ENCODE measurements around the gene RIPOR1.

The RIPOR1 gene

DNA sequence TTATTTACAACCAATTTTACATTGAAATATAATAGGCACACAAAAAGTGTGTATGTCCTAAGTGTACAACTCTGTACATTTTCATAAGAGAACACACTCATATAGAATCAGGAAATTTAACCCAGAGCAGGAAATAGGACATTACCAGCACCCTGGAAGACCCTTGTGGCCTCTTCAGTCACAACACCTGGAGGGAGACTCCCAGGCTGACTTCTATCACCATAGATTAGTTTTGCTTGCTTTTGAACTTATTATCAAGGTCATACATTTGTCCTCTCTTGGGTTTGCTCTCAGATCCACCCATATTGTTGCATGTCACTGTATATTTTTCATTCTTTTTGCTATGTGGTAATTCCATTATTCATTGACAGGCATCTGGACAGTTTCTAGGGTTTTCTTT is 5.8 kb downstream of the RIPOR1 start:
- Histone ChIP-seq H2BK5ac (ENCODE audit: low read depth, low read length, poor library complexity, severe bottlenecking) (no peak overlapping the region), H2AK5ac (ENCODE audit: low read length, severe bottlenecking) (no peak overlapping the region), H3K9ac (ENCODE audit: low read length) (no peak overlapping the region), H3K27ac (ENCODE audit: low read length, poor library complexity, severe bottlenecking) (no peak overlapping the region), H2AFZ (ENCODE audit: low read depth, low read length) (no peak overlapping the region), H4K8ac (ENCODE audit: low read length) (no peak overlapping the region), H3K36me3 (ENCODE audit: control insufficient read depth in 1 of 2, insufficient read depth in 2 of 2, low read depth in 1 of 2, low read length in 2 of 2) (peaks cover 9 to 23% of the 10 kb centered on the region in 2 experiments), H4K91ac (ENCODE audit: low read length) (no peak overlapping the region), H3K27me3 (ENCODE audit: control insufficient read depth in 1 of 2, insufficient read depth in 1 of 2, low read length in 2 of 2) (no peaks in the 10 kb centered on the region), H3K14ac (ENCODE audit: low read length in 2 of 2) (no peak overlapping the region), H3K4me3 (ENCODE audit: insufficient read depth in 1 of 2, low read depth in 1 of 2, low read length in 2 of 2) (no peak overlapping the region), H3K23ac (ENCODE audit: low read length in 2 of 2) (no peak overlapping the region), H3K79me1 (replicated peaks; ENCODE audit: low read length, poor library complexity, severe bottlenecking) (peaks cover 29% of the 10 kb centered on the region), H3K18ac (ENCODE audit: low read depth in 1 of 2, low read length in 2 of 2) (no peak overlapping the region), H2BK15ac (ENCODE audit: low read depth, poor library complexity, severe bottlenecking) (no peak overlapping the region), H3K4me1 (ENCODE audit: control insufficient read depth, insufficient read depth, low read depth, low read length) (peaks cover 54% of the 10 kb centered on the region), H3K4me2 (ENCODE audit: low read length, poor library complexity, severe bottlenecking) (no peak overlapping the region), H2BK12ac (ENCODE audit: low read length in 2 of 2) (no peak overlapping the region), H3K4ac (ENCODE audit: low read depth in 1 of 2, low read length in 2 of 2) (no peak overlapping the region), H3K9me3 (ENCODE audit: control insufficient read depth, low read length) (no peaks in the 10 kb centered on the region), H2BK120ac (ENCODE audit: low read depth, low read length) (no peak overlapping the region)
- DNase-seq, result no peak

DNA sequence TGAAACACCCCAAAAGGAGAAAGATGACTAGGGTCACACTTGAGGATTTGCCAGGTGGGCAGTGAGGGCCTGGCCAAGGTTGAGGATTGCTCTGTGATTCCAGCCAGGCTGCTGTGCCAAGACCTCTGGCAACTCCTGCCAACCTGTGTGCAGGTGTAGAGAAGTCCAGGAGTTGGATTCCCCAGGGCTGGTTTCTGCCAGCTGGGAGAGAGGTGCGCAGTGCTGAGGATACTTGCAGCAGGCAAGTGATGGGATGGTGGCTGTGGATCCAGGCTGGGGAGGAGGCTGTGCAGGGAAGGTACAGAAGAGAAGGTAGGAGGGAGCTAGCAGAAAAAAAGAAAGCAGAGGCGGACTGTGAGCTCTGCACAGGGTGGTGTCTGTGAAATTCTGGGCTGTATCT is 6.6 kb downstream of the RIPOR1 start:
- no peak overlapping the region for H2BK15ac ChIP-seq (ENCODE audit: low read depth, poor library complexity, severe bottlenecking)
- DNase-seq, result no peak
- no peak overlapping the region for H2AFZ ChIP-seq (ENCODE audit: low read depth, low read length)
- WGBS, result 98% methylated on average over 2 of the region's 2 CpGs
- no peak overlapping the region for H3K4me2 ChIP-seq (ENCODE audit: low read length, poor library complexity, severe bottlenecking)
- peaks cover 16 to 31% of the 10 kb centered on the region in 2 experiments for H3K36me3 ChIP-seq (ENCODE audit: control insufficient read depth in 1 of 2, insufficient read depth in 2 of 2, low read depth in 1 of 2, low read length in 2 of 2)
- peaks cover 30% of the 10 kb centered on the region for H3K79me1 ChIP-seq (replicated peaks; ENCODE audit: low read length, poor library complexity, severe bottlenecking)
- H3K9ac ChIP-seq (ENCODE audit: low read length), result no peak overlapping the region
- H3K4me1 ChIP-seq (ENCODE audit: control insufficient read depth, insufficient read depth, low read depth, low read length), result peaks cover 55% of the 10 kb centered on the region
- H3K4me3 ChIP-seq (ENCODE audit: insufficient read depth in 1 of 2, low read depth in 1 of 2, low read length in 2 of 2), result no peak overlapping the region
- no peak overlapping the region for H3K4ac ChIP-seq (ENCODE audit: low read depth in 1 of 2, low read length in 2 of 2)
- no peak overlapping the region for H3K23ac ChIP-seq (ENCODE audit: low read length in 2 of 2)
- H3K18ac ChIP-seq (ENCODE audit: low read depth in 1 of 2, low read length in 2 of 2), result no peak overlapping the region
- no peaks in the 10 kb centered on the region for H3K9me3 ChIP-seq (ENCODE audit: control insufficient read depth, low read length)
- no peaks in the 10 kb centered on the region for H3K27me3 ChIP-seq (ENCODE audit: control insufficient read depth in 1 of 2, insufficient read depth in 1 of 2, low read length in 2 of 2)
- no peak overlapping the region for H3K14ac ChIP-seq (ENCODE audit: low read length in 2 of 2)
- no peak overlapping the region for H2BK120ac ChIP-seq (ENCODE audit: low read depth, low read length)
- H3K27ac ChIP-seq (ENCODE audit: low read length, poor library complexity, severe bottlenecking), result no peak overlapping the region
- no peak overlapping the region for H2AK5ac ChIP-seq (ENCODE audit: low read length, severe bottlenecking)
- no peak overlapping the region for H2BK12ac ChIP-seq (ENCODE audit: low read length in 2 of 2)
- no peak overlapping the region for H4K91ac ChIP-seq (ENCODE audit: low read length)
- H2BK5ac ChIP-seq (ENCODE audit: low read depth, low read length, poor library complexity, severe bottlenecking), result no peak overlapping the region
- H4K8ac ChIP-seq (ENCODE audit: low read length), result no peak overlapping the region

DNA sequence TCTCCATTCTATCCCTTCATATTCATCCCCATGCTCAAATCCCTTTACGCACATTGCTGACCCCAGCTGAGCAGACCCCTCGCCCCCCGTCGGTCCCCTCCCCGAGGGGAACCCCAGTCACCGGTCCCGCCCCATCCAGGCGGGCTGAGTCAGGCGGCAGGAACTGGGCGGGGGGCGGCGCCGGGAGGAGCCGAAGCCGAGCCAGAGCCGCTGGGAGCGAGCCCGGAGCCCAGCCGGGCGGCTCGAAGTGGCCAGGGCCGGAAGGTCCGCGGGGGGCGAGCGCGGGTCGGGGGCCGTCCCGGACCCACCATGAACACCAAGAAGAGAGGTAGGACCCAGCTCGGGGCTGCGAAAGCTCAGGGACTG is 8.6 kb downstream of the RIPOR1 start:
- H4K91ac ChIP-seq (ENCODE audit: low read length), result peak overlapping the region; percentile 82
- peak overlapping the region; percentile 39 for H4K8ac ChIP-seq (ENCODE audit: low read length)
- H2BK5ac ChIP-seq (ENCODE audit: low read depth, low read length, poor library complexity, severe bottlenecking), result no peak overlapping the region
- no peaks in the 10 kb centered on the region for H3K27me3 ChIP-seq (ENCODE audit: control insufficient read depth in 1 of 2, insufficient read depth in 1 of 2, low read length in 2 of 2)
- H3K4me2 ChIP-seq (ENCODE audit: low read length, poor library complexity, severe bottlenecking), result peak overlapping the region; percentile 96
- H3K9ac ChIP-seq (ENCODE audit: low read length), result peak overlapping the region; percentile 91
- H3K36me3 ChIP-seq (ENCODE audit: control insufficient read depth in 1 of 2, insufficient read depth in 2 of 2, low read depth in 1 of 2, low read length in 2 of 2), result peaks cover 37 to 49% of the 10 kb centered on the region in 2 experiments
- H3K9me3 ChIP-seq (ENCODE audit: control insufficient read depth, low read length), result no peaks in the 10 kb centered on the region
- peak overlapping the region in 1 of 2 experiments; percentile 81 for H3K14ac ChIP-seq (ENCODE audit: low read length in 2 of 2)
- DNase-seq, result peak; percentile 79
- H2BK15ac ChIP-seq (ENCODE audit: low read depth, poor library complexity, severe bottlenecking), result peak overlapping the region; percentile 33
- H3K4ac ChIP-seq (ENCODE audit: low read depth in 1 of 2, low read length in 2 of 2), result peak overlapping the region; percentile 83 to 85
- under 1% methylated on average over 32 of the region's 32 CpGs for WGBS
- peak overlapping the region; percentile 69 for H2BK120ac ChIP-seq (ENCODE audit: low read depth, low read length)
- peak overlapping the region; percentile 10 to 40 for H2BK12ac ChIP-seq (ENCODE audit: low read length in 2 of 2)
- H3K4me3 ChIP-seq (ENCODE audit: insufficient read depth in 1 of 2, low read depth in 1 of 2, low read length in 2 of 2), result peak overlapping the region; percentile 64 to 81
- no peak overlapping the region for H2AFZ ChIP-seq (ENCODE audit: low read depth, low read length)
- H2AK5ac ChIP-seq (ENCODE audit: low read length, severe bottlenecking), result no peak overlapping the region
- H3K79me1 ChIP-seq (replicated peaks; ENCODE audit: low read length, poor library complexity, severe bottlenecking), result peaks cover 38% of the 10 kb centered on the region
- H3K18ac ChIP-seq (ENCODE audit: low read depth in 1 of 2, low read length in 2 of 2), result peak overlapping the region; percentile 67 to 93
- H3K23ac ChIP-seq (ENCODE audit: low read length in 2 of 2), result peak overlapping the region in 1 of 2 experiments; percentile 43
- H3K4me1 ChIP-seq (ENCODE audit: control insufficient read depth, insufficient read depth, low read depth, low read length), result peaks cover 48% of the 10 kb centered on the region
- no peak overlapping the region for H3K27ac ChIP-seq (ENCODE audit: low read length, poor library complexity, severe bottlenecking)

DNA sequence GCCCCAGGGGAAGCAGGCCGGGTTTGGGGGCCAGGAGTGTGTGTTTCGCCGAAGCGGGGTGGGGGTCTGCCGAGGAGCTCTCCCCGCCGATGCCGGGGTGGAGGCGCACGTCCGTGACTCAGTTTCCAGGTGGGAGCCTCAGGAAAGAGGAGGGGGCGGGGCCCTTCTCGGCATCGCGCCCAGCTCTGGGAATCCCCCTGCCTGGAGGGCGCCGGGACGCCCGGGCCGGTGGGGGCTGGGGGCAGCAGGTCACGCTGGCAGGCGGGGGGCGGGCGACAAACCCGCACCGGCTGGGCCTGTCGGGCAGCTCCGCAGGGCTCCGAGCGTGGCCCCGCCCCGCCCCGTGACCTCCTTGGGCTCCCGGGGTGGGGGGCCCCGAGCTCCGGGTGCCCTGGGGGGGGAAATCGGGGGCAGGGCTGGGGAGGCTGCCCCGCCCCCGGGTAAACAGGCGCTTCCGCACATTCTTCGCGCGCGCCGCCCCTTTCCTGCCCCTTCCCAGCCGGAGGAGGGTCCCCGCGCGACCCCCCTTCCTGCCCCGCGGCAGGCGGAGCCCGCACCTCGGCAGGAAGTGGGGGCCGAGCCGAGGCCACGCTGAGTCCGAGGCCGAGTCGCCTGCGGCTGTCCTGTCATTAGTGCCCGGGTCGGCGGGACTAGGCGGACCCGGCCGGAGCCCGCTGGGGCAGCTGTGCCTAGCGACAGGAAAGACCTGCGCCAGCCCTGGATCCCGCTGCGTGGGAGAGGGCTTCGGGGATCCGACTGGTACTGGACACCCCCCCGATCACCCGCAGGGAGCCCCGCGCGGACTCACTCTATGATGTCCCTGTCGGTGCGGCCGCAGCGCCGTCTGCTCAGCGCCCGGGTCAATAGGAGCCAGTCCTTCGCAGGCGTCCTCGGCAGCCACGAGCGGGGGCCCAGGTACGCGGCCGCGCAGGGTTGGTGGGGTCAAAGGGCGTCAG is 9.3 kb downstream of the RIPOR1 start:
- Histone ChIP-seq H3K79me1 (replicated peaks; ENCODE audit: low read length, poor library complexity, severe bottlenecking) (peaks cover 38% of the 10 kb centered on the region), H3K27me3 (ENCODE audit: control insufficient read depth in 1 of 2, insufficient read depth in 1 of 2, low read length in 2 of 2) (no peaks in the 10 kb centered on the region), H3K18ac (ENCODE audit: low read depth in 1 of 2, low read length in 2 of 2) (peak overlapping the region; percentile 68 to 93), H2BK15ac (ENCODE audit: low read depth, poor library complexity, severe bottlenecking) (peak overlapping the region; percentile 80), H3K23ac (ENCODE audit: low read length in 2 of 2) (peak overlapping the region in 1 of 2 experiments; percentile 79), H2AK5ac (ENCODE audit: low read length, severe bottlenecking) (no peak overlapping the region), H3K4me1 (ENCODE audit: control insufficient read depth, insufficient read depth, low read depth, low read length) (peaks cover 47% of the 10 kb centered on the region), H2BK5ac (ENCODE audit: low read depth, low read length, poor library complexity, severe bottlenecking) (no peak overlapping the region), H3K4ac (ENCODE audit: low read depth in 1 of 2, low read length in 2 of 2) (peak overlapping the region; percentile 83 to 85), H3K36me3 (ENCODE audit: control insufficient read depth in 1 of 2, insufficient read depth in 2 of 2, low read depth in 1 of 2, low read length in 2 of 2) (peaks cover 39 to 53% of the 10 kb centered on the region in 2 experiments), H4K91ac (ENCODE audit: low read length) (peak overlapping the region; percentile 82), H2BK120ac (ENCODE audit: low read depth, low read length) (peak overlapping the region; percentile 69), H2BK12ac (ENCODE audit: low read length in 2 of 2) (peak overlapping the region; percentile 40 to 49), H3K14ac (ENCODE audit: low read length in 2 of 2) (peak overlapping the region in 1 of 2 experiments; percentile 81), H3K9ac (ENCODE audit: low read length) (peak overlapping the region; percentile 91), H3K9me3 (ENCODE audit: control insufficient read depth, low read length) (no peaks in the 10 kb centered on the region), H3K27ac (ENCODE audit: low read length, poor library complexity, severe bottlenecking) (no peak overlapping the region), H2AFZ (ENCODE audit: low read depth, low read length) (no peak overlapping the region), H3K4me3 (ENCODE audit: insufficient read depth in 1 of 2, low read depth in 1 of 2, low read length in 2 of 2) (peak overlapping the region; percentile 64 to 81), H4K8ac (ENCODE audit: low read length) (peak overlapping the region; percentile 39), H3K4me2 (ENCODE audit: low read length, poor library complexity, severe bottlenecking) (peak overlapping the region; percentile 96)
- peak; percentile 50 for DNase-seq
- under 1% methylated on average over 76 of the region's 97 CpGs for WGBS

Data from mesenchymal stem cell (in vitro differentiated cells and primary cell).